Measurements from ENCODE around the gene ROPN1B. TPM values are rescaled to one million over a fixed set of nuclear protein-coding genes. Genes with fewer than 3 reads are reported as not detected.

ROPN1B gene
- total and polyA plus RNA-seq, 12 donors, result 1.2 to 4.7 (median 3.2) TPM

- TF ChIP-seq CTCF (IDR thresholded peaks at IDR 0.05), result no peak
- Histone ChIP-seq H3K27ac (no peak overlapping the region), H3K9me3 (no peaks in the 10 kb centered on the region), H3K36me3 (peaks cover 0 to 50% (median 18%) of the 10 kb centered on the region in 9 donors), H3K4me1 (peaks cover 0 to 3% (median 0%) of the 10 kb centered on the region in 9 donors), H3K27me3 (no peaks in the 10 kb centered on the region), H3K4me3 (no peak overlapping the region)
- no peak for ATAC-seq
- no peak for DNase-seq
- 94 to 98% methylated on average over 8 of the region's 8 CpGs for WGBS, 2 donors
- intact Hi-C loops (cut with DNase I), result no loop called here
Measured at GRCh38 chr3:126016616-126017015, 47.6 kb downstream of the ROPN1B start.

- 93 to 95% methylated on average over 9 of the region's 9 CpGs for WGBS, 2 donors
- peaks cover 0 to 3% (median 0%) of the 10 kb centered on the region in 9 donors for H3K4me1 ChIP-seq
- H3K27ac ChIP-seq, result no peak overlapping the region
- DNase-seq, result no peak
- intact Hi-C loops (cut with DNase I), result no loop called here
- ATAC-seq, result no peak
- no peaks in the 10 kb centered on the region for H3K9me3 ChIP-seq
- no peak overlapping the region for H3K4me3 ChIP-seq
- H3K36me3 ChIP-seq, result peaks cover 0 to 50% (median 18%) of the 10 kb centered on the region in 9 donors
- no peaks in the 10 kb centered on the region for H3K27me3 ChIP-seq
- TF ChIP-seq CTCF (IDR thresholded peaks at IDR 0.05), result no peak
Measured at GRCh38 chr3:126017362-126017761, 48.4 kb downstream of the ROPN1B start.

- no peak for ATAC-seq
- H3K27ac ChIP-seq, result no peak overlapping the region
- no peak overlapping the region for H3K4me3 ChIP-seq
- 83 to 90% methylated on average over 1 of the region's 1 CpG for WGBS, 2 donors
- DNase-seq, result no peak
- no peak for TF ChIP-seq CTCF (IDR thresholded peaks at IDR 0.05)
- H3K4me1 ChIP-seq, result peaks cover 0 to 3% (median 0%) of the 10 kb centered on the region in 9 donors
- no peaks in the 10 kb centered on the region for H3K9me3 ChIP-seq
- intact Hi-C loops (cut with DNase I), result no loop called here
- no peaks in the 10 kb centered on the region for H3K27me3 ChIP-seq
- H3K36me3 ChIP-seq, result peaks cover 0 to 55% (median 18%) of the 10 kb centered on the region in 9 donors
Measured at GRCh38 chr3:126018545-126018944, 49.6 kb downstream of the ROPN1B start.

- Histone ChIP-seq H3K9me3 (no peaks in the 10 kb centered on the region), H3K27ac (no peak overlapping the region), H3K4me3 (no peak overlapping the region), H3K27me3 (no peaks in the 10 kb centered on the region), H3K4me1 (peaks cover 0 to 3% (median 0%) of the 10 kb centered on the region in 9 donors), H3K36me3 (peaks cover 0 to 55% (median 16%) of the 10 kb centered on the region in 9 donors)
- DNase-seq (no peak), ATAC-seq (no peak)
- 92% methylated on average over 7 of the region's 7 CpGs for WGBS, 2 donors
- intact Hi-C loops (cut with DNase I), result no loop called here
- no peak for TF ChIP-seq CTCF (IDR thresholded peaks at IDR 0.05)
Measured at GRCh38 chr3:126018995-126019394, 50.0 kb downstream of the ROPN1B start.
